Osteocyte (in vitro differentiated cells): ENCODE measurements around the gene DEPDC5. TPM values are rescaled to one million over a fixed set of nuclear protein-coding genes. Genes with fewer than 3 reads are reported as not detected.

Experiments
- DNase-seq: peaks from one replicate; pipeline ENCODE4 v3.0.0; 2021; ENCODE audit warnings: mixed read lengths; ENCODE audit not compliant: unreplicated experiment; ENCODE audit errors: extremely low spot score
- H3K27ac Mint-ChIP-seq: one replicate; pipeline ENCODE4 v1.8.0; 2021; ENCODE audit warnings: mild to moderate bottlenecking, mixed read lengths; ENCODE audit not compliant: unreplicated experiment
- H3K27me3 Mint-ChIP-seq: one replicate; pipeline ENCODE4 v1.8.0; 2021; ENCODE audit warnings: mixed read lengths; ENCODE audit not compliant: unreplicated experiment
- H3K36me3 Mint-ChIP-seq: one replicate; pipeline ENCODE4 v1.8.0; 2021; ENCODE audit warnings: mixed read lengths; ENCODE audit not compliant: unreplicated experiment
- H3K4me1 Mint-ChIP-seq: one replicate; pipeline ENCODE4 v1.8.0; 2021; ENCODE audit warnings: mixed read lengths; ENCODE audit not compliant: unreplicated experiment
- H3K4me3 Mint-ChIP-seq: one replicate; pipeline ENCODE4 v1.8.0; 2021; ENCODE audit warnings: mild to moderate bottlenecking, moderate library complexity, mixed read lengths; ENCODE audit not compliant: unreplicated experiment
- H3K9me3 Mint-ChIP-seq: one replicate; pipeline ENCODE4 v1.8.0; 2021; ENCODE audit warnings: mixed read lengths; ENCODE audit not compliant: unreplicated experiment
- total RNA-seq: library from RNA; stranded (reverse); gene quantifications from 2 replicates; pipeline ENCODE4 v1.2.1, GENCODE V29; 2021
- TF ChIP-seq, protein P1 (sequence below): fragments of 200-600 bp; sonication (generic); IDR thresholded peaks from 2 replicates; pipeline ENCODE4 v1.5.0; 2021; ENCODE audit warnings: antibody characterized with exemption, mild to moderate bottlenecking, moderate library complexity

DEPDC5 gene
- total RNA-seq, 1 donor from 2014 or later, result 30.7 TPM

DNA sequence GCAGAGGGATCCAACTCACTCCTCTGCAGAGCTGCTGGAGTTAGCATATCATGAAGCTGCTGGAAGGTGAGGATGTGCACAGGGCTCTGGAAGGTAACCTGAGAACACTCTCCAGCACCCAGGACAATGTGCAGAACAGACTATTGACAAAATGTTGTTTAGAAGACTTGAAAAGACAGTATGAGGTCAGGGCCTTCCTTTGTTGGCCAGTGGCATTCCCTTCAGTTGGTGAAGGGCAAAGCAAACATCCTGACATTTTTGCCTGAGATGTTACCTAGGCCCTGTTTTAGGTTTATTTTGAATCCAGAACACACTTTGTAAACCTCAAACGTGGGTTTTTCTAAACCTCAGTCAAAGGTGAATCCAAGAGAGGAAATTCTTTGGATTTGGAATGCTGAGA lies 67.8 kb downstream of the DEPDC5 start:
- Mint-ChIP-seq H3K9me3 (no peaks in the 10 kb centered on the region), H3K4me1 (no peaks in the 10 kb centered on the region), H3K4me3 (no peak overlapping the region), H3K36me3 (peaks cover 46% of the 10 kb centered on the region), H3K27me3 (no peaks in the 10 kb centered on the region), H3K27ac (no peak overlapping the region)
- DNase-seq, result no peak
- TF ChIP-seq, protein P1, sequence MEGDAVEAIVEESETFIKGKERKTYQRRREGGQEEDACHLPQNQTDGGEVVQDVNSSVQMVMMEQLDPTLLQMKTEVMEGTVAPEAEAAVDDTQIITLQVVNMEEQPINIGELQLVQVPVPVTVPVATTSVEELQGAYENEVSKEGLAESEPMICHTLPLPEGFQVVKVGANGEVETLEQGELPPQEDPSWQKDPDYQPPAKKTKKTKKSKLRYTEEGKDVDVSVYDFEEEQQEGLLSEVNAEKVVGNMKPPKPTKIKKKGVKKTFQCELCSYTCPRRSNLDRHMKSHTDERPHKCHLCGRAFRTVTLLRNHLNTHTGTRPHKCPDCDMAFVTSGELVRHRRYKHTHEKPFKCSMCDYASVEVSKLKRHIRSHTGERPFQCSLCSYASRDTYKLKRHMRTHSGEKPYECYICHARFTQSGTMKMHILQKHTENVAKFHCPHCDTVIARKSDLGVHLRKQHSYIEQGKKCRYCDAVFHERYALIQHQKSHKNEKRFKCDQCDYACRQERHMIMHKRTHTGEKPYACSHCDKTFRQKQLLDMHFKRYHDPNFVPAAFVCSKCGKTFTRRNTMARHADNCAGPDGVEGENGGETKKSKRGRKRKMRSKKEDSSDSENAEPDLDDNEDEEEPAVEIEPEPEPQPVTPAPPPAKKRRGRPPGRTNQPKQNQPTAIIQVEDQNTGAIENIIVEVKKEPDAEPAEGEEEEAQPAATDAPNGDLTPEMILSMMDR, result no peak

DNA sequence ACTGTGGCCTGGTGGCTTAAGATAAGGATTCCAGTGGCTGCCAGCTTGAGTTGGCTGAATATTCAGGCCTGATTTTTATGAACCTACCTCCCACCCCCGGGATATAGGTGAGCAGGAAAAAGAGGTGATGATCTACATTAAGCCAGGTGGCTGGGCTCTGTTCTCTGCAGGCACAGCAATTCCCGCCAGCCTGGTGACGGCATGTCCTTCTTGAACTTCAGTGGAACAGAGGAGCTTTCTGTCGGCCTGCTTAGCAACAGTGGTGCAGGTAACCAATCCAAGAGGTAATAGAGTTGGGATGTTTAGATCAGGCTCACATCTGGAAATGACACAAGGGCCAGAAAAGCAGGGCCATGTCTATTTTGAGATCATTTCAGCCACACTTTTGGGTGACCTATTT lies 68.7 kb downstream of the DEPDC5 start:
- Mint-ChIP-seq H3K4me3 (no peak overlapping the region), H3K9me3 (no peaks in the 10 kb centered on the region), H3K4me1 (no peaks in the 10 kb centered on the region), H3K27me3 (no peaks in the 10 kb centered on the region), H3K36me3 (peaks cover 46% of the 10 kb centered on the region), H3K27ac (no peak overlapping the region)
- no peak for DNase-seq
- TF ChIP-seq, protein P1, result no peak

GRCh38 chr22:31825513-31825912 lies 71.7 kb downstream of the DEPDC5 start:
- TF ChIP-seq, protein P1, result no peak
- no peaks in the 10 kb centered on the region for H3K27me3 Mint-ChIP-seq

GRCh38 chr22:31826443-31826842 lies 72.6 kb downstream of the DEPDC5 start:
- no peaks in the 10 kb centered on the region for H3K9me3 Mint-ChIP-seq
- no peak overlapping the region for H3K4me3 Mint-ChIP-seq
- no peaks in the 10 kb centered on the region for H3K27me3 Mint-ChIP-seq
- H3K4me1 Mint-ChIP-seq, result peaks cover 13% of the 10 kb centered on the region
- H3K27ac Mint-ChIP-seq, result no peak overlapping the region
- TF ChIP-seq, protein P1, result no peak
- no peak for DNase-seq
- peaks cover 24% of the 10 kb centered on the region for H3K36me3 Mint-ChIP-seq

More at GRCh38 chr22:31825513-31825912, 71.7 kb downstream of the DEPDC5 start:
- H3K27ac Mint-ChIP-seq, result no peak overlapping the region
- H3K9me3 Mint-ChIP-seq, result no peaks in the 10 kb centered on the region
- DNase-seq, result no peak
- H3K4me1 Mint-ChIP-seq, result peaks cover 12% of the 10 kb centered on the region
- H3K36me3 Mint-ChIP-seq, result peaks cover 29% of the 10 kb centered on the region
- no peak overlapping the region for H3K4me3 Mint-ChIP-seq

GRCh38 chr22:31828739-31829138 lies 74.9 kb downstream of the DEPDC5 start:
- Mint-ChIP-seq H3K36me3 (peaks cover 22% of the 10 kb centered on the region), H3K4me3 (no peak overlapping the region)

More at GRCh38 chr22:31828739-31829138, 74.9 kb downstream of the DEPDC5 start:
- H3K4me1 Mint-ChIP-seq, result peaks cover 13% of the 10 kb centered on the region
- H3K27me3 Mint-ChIP-seq, result no peaks in the 10 kb centered on the region
- H3K9me3 Mint-ChIP-seq, result no peaks in the 10 kb centered on the region
- TF ChIP-seq, protein P1, result no peak
- DNase-seq, result no peak
- H3K27ac Mint-ChIP-seq, result peak overlapping the region; percentile 80
